OCI-LY3 (cell line): ENCODE results near the gene KAZN.

ENCODE experiments used
- CTCF ChIP-seq: fragments of 200-600, 300-600 bp; sonication (generic); IDR thresholded peaks from 2 replicates; pipeline ENCODE4 v1.5.1; 2014; ENCODE audit warnings: antibody characterized with exemption, low read length, low read depth
- EZH2phosphoT487 ChIP-seq: fragments of 200-600 bp; shearing (Covaris generic); IDR thresholded peaks from 2 replicates; pipeline ENCODE4 v1.6.1; 2018; ENCODE audit warnings: antibody characterized with exemption, mixed run types, low read depth

GRCh38 chr1:14713077-14713476 lies 114.6 kb downstream of the KAZN start:
- TF ChIP-seq EZH2phosphoT487 (no peak), CTCF (no peak)
